H1 (cell line): ENCODE results near the gene HRH3.
A peak's percentile ranks its signal among the peaks of the same experiment; 100 is the strongest.

ENCODE experiments used
- EZH2 ChIP-seq: fragments of 200-600 bp; sonication (generic); IDR thresholded peaks from 2 replicates; pipeline ENCODE4 v1.7.1; 2012; ENCODE audit warnings: low read depth, mild to moderate bottlenecking, moderate library complexity, low read length, inconsistent platforms; ENCODE audit not compliant: severe bottlenecking
- GTF2F1 ChIP-seq: IDR thresholded peaks from 2 replicates; pipeline ENCODE4 v1.6.1; 2012; ENCODE audit warnings: low read depth, low read length, improper control_type of control experiment, borderline replicate concordance
- JUN ChIP-seq: IDR thresholded peaks from 2 replicates; pipeline ENCODE4 v1.6.1; 2011; ENCODE audit warnings: low read depth, mild to moderate bottlenecking, improper control_type of control experiment, low read length
- KDM5A ChIP-seq: fragments of 200-600 bp; IDR thresholded peaks from 2 replicates; pipeline ENCODE4 v1.7.1; 2012; ENCODE audit warnings: mild to moderate bottlenecking, low read length, inconsistent platforms, mixed read lengths
- POLR2AphosphoS5 ChIP-seq: IDR thresholded peaks from 2 replicates; pipeline ENCODE4 v1.6.1; 2011; ENCODE audit warnings: low read depth, low read length
- ZNF274 ChIP-seq: IDR thresholded peaks from 2 replicates; pipeline ENCODE4 v1.7.0; 2012; ENCODE audit warnings: low read length, borderline replicate concordance; ENCODE audit errors: extremely low read depth

DNA sequence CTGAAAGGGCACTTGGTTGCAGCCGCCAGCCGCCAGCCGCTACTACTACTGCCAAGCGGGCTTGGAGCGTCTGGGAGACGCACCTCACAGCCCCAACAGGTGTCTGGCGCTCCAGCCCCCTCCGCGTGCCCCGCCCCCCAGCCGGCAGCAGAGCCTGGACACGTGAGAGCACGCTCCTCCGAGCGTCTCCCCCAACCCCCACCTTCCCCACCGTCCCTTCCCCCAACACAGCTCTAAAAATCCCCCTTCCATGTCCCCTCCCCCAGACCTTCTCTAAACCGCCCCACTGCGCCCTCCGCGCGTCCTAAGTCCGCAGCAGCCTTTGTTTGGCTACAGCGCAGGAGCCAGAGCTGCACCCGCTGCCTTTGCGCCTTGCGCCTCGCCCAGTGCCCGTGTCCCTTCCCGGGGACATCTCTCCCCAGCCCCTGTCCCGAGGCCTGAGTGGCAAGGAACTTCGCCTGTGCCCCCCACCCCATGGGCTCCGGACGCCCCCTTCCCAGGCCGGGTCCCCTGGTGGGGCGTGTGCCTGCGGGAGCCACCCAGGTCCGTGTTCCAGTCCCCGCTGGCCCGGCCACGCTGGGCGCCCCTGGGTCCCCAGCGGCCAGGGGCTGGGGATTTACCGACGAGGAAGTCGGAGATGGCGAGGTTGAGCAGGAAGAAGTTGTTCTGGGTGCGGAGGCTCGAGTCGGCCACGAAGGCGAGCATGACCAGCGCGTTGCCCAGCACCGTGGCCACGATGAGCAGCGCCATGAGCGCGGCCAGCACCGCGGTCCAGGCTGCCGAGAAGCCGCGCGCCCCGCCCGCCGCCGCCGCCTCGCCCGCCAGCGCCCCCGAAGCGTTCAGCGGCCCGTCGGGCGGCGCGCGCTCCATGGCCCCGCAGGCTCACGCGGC, 732 bp downstream of the HRH3 start:
- TF ChIP-seq KDM5A, result no peak
- no peak for TF ChIP-seq GTF2F1
- no peak for TF ChIP-seq POLR2AphosphoS5
- TF ChIP-seq JUN, result no peak
- peak; percentile 67 for TF ChIP-seq EZH2
- no peak for TF ChIP-seq ZNF274
